Measurements from ENCODE around the gene PRKCE.
A peak's percentile ranks its signal among the peaks of the same experiment; 100 is the strongest.

The PRKCE gene

GRCh38 chr2:46153996-46154753 lies 502.7 kb downstream of the PRKCE start:
- H3K9me3 ChIP-seq = no peaks in the 10 kb centered on the region
- peaks cover 18% of the 10 kb centered on the region for H3K36me3 ChIP-seq

GRCh38 chr2:46157072-46157965 lies 505.8 kb downstream of the PRKCE start:
- H3K9me3 ChIP-seq = no peaks in the 10 kb centered on the region
- peaks cover 34% of the 10 kb centered on the region for H3K36me3 ChIP-seq
- peaks cover 5% of the 10 kb centered on the region for H3K4me1 ChIP-seq
- H3K4me3 ChIP-seq (ENCODE audit: low read depth, low read length) = no peak overlapping the region
- H3K27me3 ChIP-seq = no peaks in the 10 kb centered on the region
- TF ChIP-seq CTCF (IDR thresholded peaks at IDR 0.05; ENCODE audit: low read depth, low read length) = no peak
- DNase-seq = no peak

More at GRCh38 chr2:46153996-46154753, 502.7 kb downstream of the PRKCE start:
- Histone ChIP-seq H3K27me3 (no peaks in the 10 kb centered on the region), H3K4me3 (ENCODE audit: low read depth, low read length) (no peak overlapping the region), H3K4me1 (peaks cover 5% of the 10 kb centered on the region)
- no peak for DNase-seq
- TF ChIP-seq CTCF (IDR thresholded peaks at IDR 0.05; ENCODE audit: low read depth, low read length) = no peak

GRCh38 chr2:46157966-46158310 lies 506.5 kb downstream of the PRKCE start:
- Histone ChIP-seq H3K36me3 (peaks cover 34% of the 10 kb centered on the region), H3K4me1 (peaks cover 5% of the 10 kb centered on the region), H3K9me3 (no peaks in the 10 kb centered on the region), H3K27me3 (no peaks in the 10 kb centered on the region), H3K4me3 (ENCODE audit: low read depth, low read length) (no peak overlapping the region)
- no peak for TF ChIP-seq CTCF (IDR thresholded peaks at IDR 0.05; ENCODE audit: low read depth, low read length)
- peak; percentile 49 for DNase-seq

GRCh38 chr2:46158661-46159060 lies 507.2 kb downstream of the PRKCE start:
- Histone ChIP-seq H3K36me3 (peaks cover 34% of the 10 kb centered on the region), H3K27me3 (no peaks in the 10 kb centered on the region), H3K4me3 (ENCODE audit: low read depth, low read length) (no peak overlapping the region), H3K4me1 (peaks cover 5% of the 10 kb centered on the region), H3K9me3 (no peaks in the 10 kb centered on the region)
- TF ChIP-seq CTCF (IDR thresholded peaks at IDR 0.05; ENCODE audit: low read depth, low read length) = no peak
- DNase-seq = no peak

GRCh38 chr2:46160326-46160725 lies 508.9 kb downstream of the PRKCE start:
- Histone ChIP-seq H3K36me3 (peaks cover 44% of the 10 kb centered on the region), H3K4me1 (peaks cover 5% of the 10 kb centered on the region), H3K9me3 (no peaks in the 10 kb centered on the region), H3K27me3 (no peaks in the 10 kb centered on the region), H3K4me3 (ENCODE audit: low read depth, low read length) (no peak overlapping the region)
- no peak for DNase-seq
- no peak for TF ChIP-seq CTCF (IDR thresholded peaks at IDR 0.05; ENCODE audit: low read depth, low read length)

- no peak overlapping the region for H3K4me3 ChIP-seq (ENCODE audit: low read depth, low read length)
Measured at GRCh38 chr2:46161315-46161714, 509.8 kb downstream of the PRKCE start.

More at GRCh38 chr2:46161315-46161714, 509.8 kb downstream of the PRKCE start:
- Histone ChIP-seq H3K9me3 (no peaks in the 10 kb centered on the region), H3K36me3 (peaks cover 47% of the 10 kb centered on the region), H3K4me1 (peaks cover 5% of the 10 kb centered on the region), H3K27me3 (no peaks in the 10 kb centered on the region)
- no peak for DNase-seq
- no peak for TF ChIP-seq CTCF (IDR thresholded peaks at IDR 0.05; ENCODE audit: low read depth, low read length)

All from BE2C (cell line).